ENCODE measurements around the gene SLC26A11. TPM values are rescaled to one million over a fixed set of nuclear protein-coding genes. Genes with fewer than 3 reads are reported as not detected.

Gene SLC26A11
- total RNA-seq, 1 experiment from 2014 or later: 26.5 TPM

DNA sequence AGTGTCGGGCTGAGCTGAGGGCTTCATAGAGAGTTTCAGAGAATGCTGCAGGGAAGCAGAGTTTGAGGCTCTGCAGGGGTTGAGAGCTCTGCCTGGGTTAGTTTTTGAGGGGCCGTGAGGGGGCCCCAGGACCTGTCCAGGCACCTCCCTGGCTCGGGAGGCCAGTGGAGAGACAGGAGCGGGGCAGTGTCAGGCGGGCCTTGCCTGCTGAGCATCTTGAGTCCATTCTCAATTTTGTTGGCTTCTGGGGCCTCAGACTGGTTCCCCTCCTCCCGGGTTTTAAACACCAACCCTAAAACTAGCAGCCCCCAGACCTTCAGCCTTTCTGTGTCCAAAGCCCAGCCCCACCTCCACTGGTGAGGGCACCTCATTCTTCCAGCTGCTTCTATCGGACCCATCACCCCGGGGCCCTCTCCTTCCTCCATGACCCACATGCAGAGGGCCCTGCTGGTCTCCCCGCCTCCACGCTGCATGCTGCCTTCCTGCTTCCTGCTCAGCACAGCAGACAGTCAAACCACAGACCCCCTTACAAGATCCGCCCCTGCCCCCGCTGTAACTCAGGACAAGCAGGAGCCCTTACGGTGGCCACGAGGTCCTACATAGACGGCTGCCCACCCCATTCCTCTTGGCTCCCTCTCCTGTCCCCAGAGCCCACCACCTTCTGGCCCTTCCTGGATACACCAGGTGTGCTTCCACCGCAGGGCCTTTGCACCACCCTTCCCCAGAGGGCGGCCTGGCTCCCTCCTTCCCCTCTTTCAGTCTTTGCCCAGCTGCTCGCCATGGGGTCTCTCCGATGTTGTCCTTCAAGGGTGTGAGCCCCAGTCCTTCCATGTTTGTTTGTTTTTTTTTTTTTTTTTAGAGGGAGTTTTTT, 44.2 kb downstream of the SLC26A11 start:
- H2BK5ac ChIP-seq (ENCODE audit: insufficient read length, low read length): no peak overlapping the region
- H3K4ac ChIP-seq (ENCODE audit: low read depth, low read length): no peak overlapping the region
- H2AFZ ChIP-seq (ENCODE audit: low read length): no peak overlapping the region
- no peaks in the 10 kb centered on the region for H4K20me1 ChIP-seq (ENCODE audit: control insufficient read depth, insufficient read depth, insufficient read length)
- no peak overlapping the region for H3K9ac ChIP-seq (ENCODE audit: extremely low read depth, insufficient read length, low read length)
- no peak overlapping the region for H2BK15ac ChIP-seq (ENCODE audit: low read depth, low read length)
- H4K8ac ChIP-seq (replicated peaks; ENCODE audit: insufficient read length, low read depth, low read length): no peak overlapping the region
- Mint-ChIP-seq H3K9me3 (no peaks in the 10 kb centered on the region; a peak in 1 of 5 replicates), H3K4me3 (peak overlapping the region in 1 of 2 experiments; percentile 46; a peak in 2 of 5 replicates), H3K27me3 (ENCODE audit: low read depth) (no peaks in the 10 kb centered on the region), H3K27ac (peak overlapping the region in 2 of 3 experiments; percentile 85 to 89; a peak in 4 of 7 replicates), H3K4me1 (peaks cover 20 to 31% of the 10 kb centered on the region in 2 experiments), H3K36me3 (ENCODE audit: insufficient read depth in 1 of 3, low read depth in 3 of 3) (peaks cover 17 to 25% (median 17%) of the 10 kb centered on the region in 3 experiments)
- H3K79me2 ChIP-seq (ENCODE audit: insufficient read depth, low read length): no peaks in the 10 kb centered on the region
- TF ChIP-seq, protein P1, sequence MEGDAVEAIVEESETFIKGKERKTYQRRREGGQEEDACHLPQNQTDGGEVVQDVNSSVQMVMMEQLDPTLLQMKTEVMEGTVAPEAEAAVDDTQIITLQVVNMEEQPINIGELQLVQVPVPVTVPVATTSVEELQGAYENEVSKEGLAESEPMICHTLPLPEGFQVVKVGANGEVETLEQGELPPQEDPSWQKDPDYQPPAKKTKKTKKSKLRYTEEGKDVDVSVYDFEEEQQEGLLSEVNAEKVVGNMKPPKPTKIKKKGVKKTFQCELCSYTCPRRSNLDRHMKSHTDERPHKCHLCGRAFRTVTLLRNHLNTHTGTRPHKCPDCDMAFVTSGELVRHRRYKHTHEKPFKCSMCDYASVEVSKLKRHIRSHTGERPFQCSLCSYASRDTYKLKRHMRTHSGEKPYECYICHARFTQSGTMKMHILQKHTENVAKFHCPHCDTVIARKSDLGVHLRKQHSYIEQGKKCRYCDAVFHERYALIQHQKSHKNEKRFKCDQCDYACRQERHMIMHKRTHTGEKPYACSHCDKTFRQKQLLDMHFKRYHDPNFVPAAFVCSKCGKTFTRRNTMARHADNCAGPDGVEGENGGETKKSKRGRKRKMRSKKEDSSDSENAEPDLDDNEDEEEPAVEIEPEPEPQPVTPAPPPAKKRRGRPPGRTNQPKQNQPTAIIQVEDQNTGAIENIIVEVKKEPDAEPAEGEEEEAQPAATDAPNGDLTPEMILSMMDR (conservative IDR thresholded peaks at IDR 0.05): no peak
- H3K27ac ChIP-seq (ENCODE audit: insufficient read length, low read depth, low read length): no peak overlapping the region
- no peak overlapping the region for H4K5ac ChIP-seq (ENCODE audit: insufficient read length, low read depth, low read length)
- peaks cover 7% of the 10 kb centered on the region; the same call in 1 of the 2 replicates for H3K4me1 ChIP-seq (ENCODE audit: insufficient read depth, low read length)
- H3K4me2 ChIP-seq (ENCODE audit: insufficient read depth, insufficient read length, low read length): no peak overlapping the region
- no peak overlapping the region for H2BK12ac ChIP-seq (ENCODE audit: insufficient read length, low read depth, low read length)
- no peaks in the 10 kb centered on the region for H3K79me1 ChIP-seq (ENCODE audit: insufficient read depth, low read depth, low read length, poor library complexity, severe bottlenecking)
- H3K27me3 ChIP-seq (ENCODE audit: insufficient read depth, low read length): no peaks in the 10 kb centered on the region
- no peak overlapping the region for H3K23ac ChIP-seq (ENCODE audit: insufficient read length, low read depth, low read length)
- H4K91ac ChIP-seq (ENCODE audit: insufficient read length, low read depth, low read length): no peak overlapping the region
- H3T11ph ChIP-seq (ENCODE audit: low read length): no peak overlapping the region
- WGBS (ENCODE audit: extremely low coverage, insufficient read length, low lambda C conversion rate): no CpG with 5 or more reads among the region's 19 CpGs
- DNase-seq: no peak
- H2BK120ac ChIP-seq (ENCODE audit: low read depth, low read length, poor library complexity, severe bottlenecking): no peak overlapping the region
- H3K14ac ChIP-seq (ENCODE audit: insufficient read depth, low read length): no peak overlapping the region; the same call in 1 of the 2 replicates
- H3K18ac ChIP-seq (ENCODE audit: insufficient read length, low read depth, low read length): no peak overlapping the region
- no peaks in the 10 kb centered on the region for H3K23me2 ChIP-seq (ENCODE audit: insufficient read length, low read depth, low read length, poor library complexity, severe bottlenecking)
- H3K9me3 ChIP-seq (ENCODE audit: control insufficient read depth, low read depth, low read length): no peaks in the 10 kb centered on the region
- no peak overlapping the region for H2AK5ac ChIP-seq (ENCODE audit: insufficient read length, low read length)
- H3K56ac ChIP-seq (ENCODE audit: insufficient read length, low read depth, low read length): no peak overlapping the region
- no peak overlapping the region for H2BK20ac ChIP-seq (ENCODE audit: low read depth, low read length, poor library complexity, severe bottlenecking)
